ENCODE measurements around the gene ALLC.
"Not testable (repeated sequence)": the region's sequence is repeated elsewhere in the genome, so short reads cannot be mapped to it uniquely, and the experiment has no call there.

The ALLC gene

GRCh38 chr2:3657881-3658280 lies at the start of gene ALLC:
Gene ALLC, plus strand, starts transcription at chr2:3658200. Its CDS starts 12,958 bp downstream, at chr2:3671158.
- DNase-seq (ENCODE audit: low read depth, low spot score): no peak
- no peak within 1 kb of the TSS for H3K4me3 ChIP-seq (ENCODE audit: low read depth, low read length)
- no peak for TF ChIP-seq CTCF (IDR thresholded peaks at IDR 0.05; ENCODE audit: low read depth, low read length)
- in situ Hi-C loops (cut with HindIII; ENCODE audit: low sequenced_read_pairs): no loop called here

- no peak for TF ChIP-seq CTCF (IDR thresholded peaks at IDR 0.05; ENCODE audit: low read depth, low read length)
- DNase-seq (ENCODE audit: low read depth, low spot score): no peak
- in situ Hi-C loops (cut with HindIII; ENCODE audit: low sequenced_read_pairs): no loop called here
- H3K4me3 ChIP-seq (ENCODE audit: low read depth, low read length): no peak overlapping the region
These were observed 49.4 kb upstream of the ALLC start for GRCh38 chr2:3608373-3609278.

GRCh38 chr2:3609279-3609673 lies 48.7 kb upstream of the ALLC start:
- DNase-seq (ENCODE audit: low read depth, low spot score); H3K4me3 ChIP-seq (ENCODE audit: low read depth, low read length); in situ Hi-C loops (cut with HindIII; ENCODE audit: low sequenced_read_pairs): not testable (repeated sequence)

GRCh38 chr2:3610415-3610814 lies 47.6 kb upstream of the ALLC start:
- in situ Hi-C loops (cut with HindIII; ENCODE audit: low sequenced_read_pairs): no loop called here
- H3K4me3 ChIP-seq (ENCODE audit: low read depth, low read length): no peak overlapping the region
- no peak for TF ChIP-seq CTCF (IDR thresholded peaks at IDR 0.05; ENCODE audit: low read depth, low read length)
- no peak for DNase-seq (ENCODE audit: low read depth, low spot score)

- in situ Hi-C loops (cut with HindIII; ENCODE audit: low sequenced_read_pairs): no loop called here
- no peak for TF ChIP-seq CTCF (IDR thresholded peaks at IDR 0.05; ENCODE audit: low read depth, low read length)
These were observed 47.0 kb upstream of the ALLC start for GRCh38 chr2:3610881-3611505.

GRCh38 chr2:3611589-3611988 lies 46.4 kb upstream of the ALLC start:
- in situ Hi-C loops (cut with HindIII; ENCODE audit: low sequenced_read_pairs): no loop called here

More at GRCh38 chr2:3610881-3611505, 47.0 kb upstream of the ALLC start:
- DNase-seq (ENCODE audit: low read depth, low spot score): no peak
- no peak overlapping the region for H3K4me3 ChIP-seq (ENCODE audit: low read depth, low read length)

More at GRCh38 chr2:3611589-3611988, 46.4 kb upstream of the ALLC start:
- TF ChIP-seq CTCF (IDR thresholded peaks at IDR 0.05; ENCODE audit: low read depth, low read length): no peak
- no peak for DNase-seq (ENCODE audit: low read depth, low spot score)
- no peak overlapping the region for H3K4me3 ChIP-seq (ENCODE audit: low read depth, low read length)

Data from astrocyte of the spinal cord (primary cell).